Measurements from ENCODE around the gene MTIF3. TPM values are rescaled to one million over a fixed set of nuclear protein-coding genes. Genes with fewer than 3 reads are reported as not detected.

The MTIF3 gene
- total RNA-seq, 1 donor from 2014 or later, result 30.5 TPM

DNA sequence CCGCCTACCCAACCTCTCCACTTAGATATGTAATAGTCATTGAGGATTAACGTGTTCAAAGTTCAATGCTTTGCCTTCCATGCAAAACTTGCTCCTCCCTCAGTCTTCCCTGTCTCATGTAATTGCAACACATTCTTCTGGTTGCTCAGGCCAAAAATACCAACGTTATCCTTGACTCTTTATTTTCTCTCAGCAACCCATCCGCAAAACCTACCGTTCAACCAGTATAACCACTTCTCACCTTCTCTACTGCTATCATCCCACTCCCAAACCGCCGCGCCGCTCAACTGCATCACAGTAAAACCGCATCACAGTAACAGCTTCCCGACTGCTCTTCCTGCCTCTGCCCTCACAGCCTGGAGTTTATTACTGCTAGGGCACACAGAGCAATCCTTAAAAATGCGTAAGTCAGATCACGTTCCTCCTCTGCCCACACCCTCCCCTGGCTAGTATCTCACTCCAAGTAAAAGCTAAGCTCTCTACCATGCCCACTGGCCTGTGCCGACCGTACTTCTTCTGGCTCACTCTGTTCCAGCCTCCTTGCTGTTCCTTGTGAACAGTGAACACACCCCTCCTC is 8.2 kb downstream of the MTIF3 start:
- TF ChIP-seq, protein P1, sequence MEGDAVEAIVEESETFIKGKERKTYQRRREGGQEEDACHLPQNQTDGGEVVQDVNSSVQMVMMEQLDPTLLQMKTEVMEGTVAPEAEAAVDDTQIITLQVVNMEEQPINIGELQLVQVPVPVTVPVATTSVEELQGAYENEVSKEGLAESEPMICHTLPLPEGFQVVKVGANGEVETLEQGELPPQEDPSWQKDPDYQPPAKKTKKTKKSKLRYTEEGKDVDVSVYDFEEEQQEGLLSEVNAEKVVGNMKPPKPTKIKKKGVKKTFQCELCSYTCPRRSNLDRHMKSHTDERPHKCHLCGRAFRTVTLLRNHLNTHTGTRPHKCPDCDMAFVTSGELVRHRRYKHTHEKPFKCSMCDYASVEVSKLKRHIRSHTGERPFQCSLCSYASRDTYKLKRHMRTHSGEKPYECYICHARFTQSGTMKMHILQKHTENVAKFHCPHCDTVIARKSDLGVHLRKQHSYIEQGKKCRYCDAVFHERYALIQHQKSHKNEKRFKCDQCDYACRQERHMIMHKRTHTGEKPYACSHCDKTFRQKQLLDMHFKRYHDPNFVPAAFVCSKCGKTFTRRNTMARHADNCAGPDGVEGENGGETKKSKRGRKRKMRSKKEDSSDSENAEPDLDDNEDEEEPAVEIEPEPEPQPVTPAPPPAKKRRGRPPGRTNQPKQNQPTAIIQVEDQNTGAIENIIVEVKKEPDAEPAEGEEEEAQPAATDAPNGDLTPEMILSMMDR (IDR thresholded peaks at IDR 0.05; ENCODE audit: insufficient read depth, low read length, severe bottlenecking), result no peak
- no peak overlapping the region for H3K4me3 ChIP-seq (ENCODE audit: low read depth, low read length)
- H3K27me3 ChIP-seq (ENCODE audit: control insufficient read depth, insufficient read depth, low read length), result no peaks in the 10 kb centered on the region
- no peak for DNase-seq (ENCODE audit: low read depth)
- H3K36me3 ChIP-seq (ENCODE audit: control insufficient read depth, insufficient read depth, low read length), result peaks cover 5% of the 10 kb centered on the region
- no peak for FAIRE-seq

GRCh38 chr13:27440408-27440807 is 10.0 kb downstream of the MTIF3 start:
- no peak overlapping the region for H3K4me3 ChIP-seq (ENCODE audit: low read depth, low read length)
- DNase-seq (ENCODE audit: low read depth) (no peak), FAIRE-seq (no peak)
- TF ChIP-seq, protein P1 (IDR thresholded peaks at IDR 0.05; ENCODE audit: insufficient read depth, low read length, severe bottlenecking), result no peak
- H3K36me3 ChIP-seq (ENCODE audit: control insufficient read depth, insufficient read depth, low read length), result peaks cover 6% of the 10 kb centered on the region
- no peaks in the 10 kb centered on the region for H3K27me3 ChIP-seq (ENCODE audit: control insufficient read depth, insufficient read depth, low read length)

- no peak overlapping the region for H3K4me3 ChIP-seq (ENCODE audit: low read depth, low read length)
- TF ChIP-seq, protein P1 (IDR thresholded peaks at IDR 0.05; ENCODE audit: insufficient read depth, low read length, severe bottlenecking), result no peak
- DNase-seq (ENCODE audit: low read depth), result no peak
- FAIRE-seq, result no peak
- H3K27me3 ChIP-seq (ENCODE audit: control insufficient read depth, insufficient read depth, low read length), result no peaks in the 10 kb centered on the region
- peaks cover 6% of the 10 kb centered on the region for H3K36me3 ChIP-seq (ENCODE audit: control insufficient read depth, insufficient read depth, low read length)
These were observed 13.2 kb downstream of the MTIF3 start for GRCh38 chr13:27437126-27437525.

DNA sequence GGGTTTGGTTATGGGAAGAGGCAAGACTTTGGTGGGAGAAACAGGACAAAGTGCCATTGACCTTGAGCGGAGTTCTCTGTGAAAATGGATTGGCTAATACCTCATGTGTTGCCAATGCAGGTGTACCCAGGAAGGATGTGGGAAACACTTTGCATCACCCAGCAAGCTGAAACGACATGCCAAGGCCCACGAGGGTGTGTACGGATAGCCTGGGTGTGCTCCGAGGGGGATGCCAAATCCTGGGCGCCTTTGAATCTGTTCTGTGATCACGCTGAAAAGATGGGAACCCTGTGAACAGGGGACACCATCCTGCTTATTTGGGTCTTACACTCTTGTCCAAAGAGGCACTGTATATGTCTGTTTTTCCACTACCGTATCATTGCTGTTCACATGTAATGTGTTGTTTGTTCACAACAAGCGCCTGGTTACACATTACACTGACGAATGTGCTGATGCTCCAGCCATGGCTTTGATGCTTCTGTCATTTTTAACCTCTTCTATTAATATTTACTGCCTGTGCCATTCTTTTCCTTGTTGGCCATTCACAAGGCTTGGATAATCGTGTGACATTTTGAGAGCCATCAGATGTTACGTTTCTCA is 17.7 kb downstream of the MTIF3 start:
- H3K36me3 ChIP-seq (ENCODE audit: control insufficient read depth, insufficient read depth, low read length), result peaks cover 19% of the 10 kb centered on the region
- DNase-seq (ENCODE audit: low read depth), result no peak
- FAIRE-seq, result no peak
- no peaks in the 10 kb centered on the region for H3K27me3 ChIP-seq (ENCODE audit: control insufficient read depth, insufficient read depth, low read length)
- no peak overlapping the region for H3K4me3 ChIP-seq (ENCODE audit: low read depth, low read length)
- TF ChIP-seq, protein P1 (IDR thresholded peaks at IDR 0.05; ENCODE audit: insufficient read depth, low read length, severe bottlenecking), result no peak

DNA sequence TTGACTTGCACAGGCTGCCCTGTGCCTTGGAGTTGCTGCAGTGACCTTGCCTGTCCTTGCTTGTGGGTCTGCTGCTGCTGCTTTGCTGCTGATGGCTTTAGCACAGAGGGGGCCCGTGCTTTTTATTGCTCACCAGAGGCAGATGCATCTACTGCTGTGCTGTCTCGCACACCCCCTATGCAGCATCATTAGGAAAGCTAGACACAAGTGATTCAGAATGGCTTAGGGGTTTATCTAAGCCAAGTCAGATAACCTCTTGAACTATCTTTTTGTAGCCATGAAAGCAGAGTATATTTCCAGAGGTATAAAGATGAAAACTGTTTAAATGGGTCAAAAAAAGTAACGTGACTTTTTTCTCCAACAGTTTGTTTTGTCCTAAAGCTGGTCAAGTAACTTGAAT is 18.2 kb downstream of the MTIF3 start:
- Histone ChIP-seq H3K4me3 (ENCODE audit: low read depth, low read length) (no peak overlapping the region), H3K36me3 (ENCODE audit: control insufficient read depth, insufficient read depth, low read length) (peaks cover 19% of the 10 kb centered on the region), H3K27me3 (ENCODE audit: control insufficient read depth, insufficient read depth, low read length) (no peaks in the 10 kb centered on the region)
- TF ChIP-seq, protein P1 (IDR thresholded peaks at IDR 0.05; ENCODE audit: insufficient read depth, low read length, severe bottlenecking), result no peak
- FAIRE-seq (no peak), DNase-seq (ENCODE audit: low read depth) (no peak)

DNA sequence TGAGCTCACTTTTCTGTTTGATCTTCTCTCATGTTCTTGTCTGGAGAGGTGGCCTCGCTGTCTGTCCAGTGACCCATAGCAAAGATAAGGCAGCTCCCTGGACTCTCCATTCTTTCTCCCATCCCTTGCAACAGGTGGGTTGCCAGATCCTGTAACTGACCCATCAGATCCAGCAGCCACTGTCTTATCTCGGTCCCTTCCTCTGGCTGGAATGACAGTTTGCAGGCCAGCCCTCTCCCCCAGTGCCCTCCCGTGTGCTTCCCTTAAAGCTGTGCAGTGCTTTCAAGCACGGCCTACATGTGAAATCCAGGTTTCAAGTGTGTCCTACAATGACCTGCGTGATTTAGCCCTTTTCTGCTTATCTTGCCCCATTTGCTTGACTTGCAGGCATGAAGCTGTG is 22.2 kb downstream of the MTIF3 start:
- no peak for DNase-seq (ENCODE audit: low read depth)
- Histone ChIP-seq H3K36me3 (ENCODE audit: control insufficient read depth, insufficient read depth, low read length) (peaks cover 17% of the 10 kb centered on the region), H3K4me3 (ENCODE audit: low read depth, low read length) (no peak overlapping the region), H3K27me3 (ENCODE audit: control insufficient read depth, insufficient read depth, low read length) (no peaks in the 10 kb centered on the region)
- TF ChIP-seq, protein P1 (IDR thresholded peaks at IDR 0.05; ENCODE audit: insufficient read depth, low read length, severe bottlenecking), result no peak
- FAIRE-seq, result no peak

Measured in bronchial epithelial cell (primary cell).